Panc1 (cell line): ENCODE results near the gene CA5A. TPM values are rescaled to one million over a fixed set of nuclear protein-coding genes. Genes with fewer than 3 reads are reported as not detected.
"Not testable (repeated sequence)": the region's sequence is repeated elsewhere in the genome, so short reads cannot be mapped to it uniquely, and the experiment has no call there.

Experiments
- ATAC-seq: fragments of 200-7000 bp; cut with Tn5 transposase; 2 replicates; pipeline ENCODE4 v1.9.1; 2020; ENCODE audit warnings: mild to moderate bottlenecking, moderate library complexity
- BruUV-seq: library from RNA; stranded (reverse); fragments of 400-500 nt; replicated peaks from 2 replicates; lab custom pipeline; 2021; lab: Mats Ljungman, UMichigan
- CTCF ChIA-PET: fragments of 300-600 bp; sonication (Branson Sonifier 250); formaldehyde crosslinking; loops from one replicate; lab custom pipeline; 2022; ENCODE audit warnings: antibody characterized with exemption; lab: Charles Lee
- POLR2A ChIA-PET: fragments of 300-600 bp; sonication (Branson Sonifier 250); formaldehyde crosslinking; loops from one replicate; lab custom pipeline; 2022; ENCODE audit warnings: antibody characterized with exemption; lab: Charles Lee
- DNase-seq: peaks from one replicate; pipeline ENCODE4 v3.0.0-alpha.2; 2010; ENCODE audit warnings: low read depth, low spot score
- H3K27ac ChIP-seq: 2 replicates; pipeline ENCODE4 v1.5.1; 2011; ENCODE audit warnings: mild to moderate bottlenecking, low read length, inconsistent platforms
- H3K27me3 ChIP-seq: fragments of 200-500 bp; sonication (Bioruptor generic); 2 replicates; pipeline ENCODE4 v1.6.0; 2014; ENCODE audit warnings: low read length, inconsistent platforms; ENCODE audit not compliant: control insufficient read depth, insufficient read depth
- H3K36me3 ChIP-seq: fragments of 200-500 bp; sonication (Bioruptor generic); 2 replicates; pipeline ENCODE4 v1.5.1; 2014; ENCODE audit warnings: inconsistent platforms, mild to moderate bottlenecking, low read length, moderate library complexity; ENCODE audit not compliant: control insufficient read depth, insufficient read depth
- H3K4me1 ChIP-seq: 2 replicates; pipeline ENCODE4 v1.5.1; 2011; ENCODE audit warnings: inconsistent platforms, mild to moderate bottlenecking, low read length, moderate library complexity; ENCODE audit not compliant: control insufficient read depth, insufficient read depth
- H3K4me3 ChIP-seq, 2 experiments: 2 replicates each; pipeline ENCODE4 v1.5.1; 2011 to 2012; ENCODE audit warnings: low read depth in 2 of 2, low read length in 2 of 2, mild to moderate bottlenecking in 2 of 2, inconsistent platforms in 1 of 2, moderate library complexity in 1 of 2
- H3K9me3 ChIP-seq: fragments of 200-500 bp; sonication (Bioruptor generic); 2 replicates; pipeline ENCODE4 v1.5.1; 2014; ENCODE audit warnings: low read depth, mild to moderate bottlenecking, inconsistent platforms, low read length, moderate library complexity; ENCODE audit not compliant: control insufficient read depth, insufficient read depth
- POLR2AphosphoS5 ChIP-seq: IDR thresholded peaks from 2 replicates; pipeline ENCODE4 v1.6.1; 2012; ENCODE audit warnings: mild to moderate bottlenecking, low read depth, low read length, moderate library complexity
- SIN3A ChIP-seq: IDR thresholded peaks from 2 replicates; pipeline ENCODE4 v1.6.1; 2012; ENCODE audit warnings: low read depth, mild to moderate bottlenecking, low read length, moderate library complexity, borderline replicate concordance; ENCODE audit not compliant: insufficient read depth
- TCF7L2 ChIP-seq: IDR thresholded peaks from 2 replicates; pipeline ENCODE4 v1.6.1; 2011; ENCODE audit warnings: mild to moderate bottlenecking, low read depth, low read length, inconsistent platforms
- in situ Hi-C: cut with HindIII; loops from 2 replicates; pipeline ENCODE4 v1.10.0; 2016; ENCODE audit warnings: low sequenced_read_pairs, low pct_unique_long_range_greater_than_20kb
- intact Hi-C: fragments of 100-400 bp; cut with micrococcal nuclease; formaldehyde crosslinking; loops from one replicate; pipeline ENCODE4 v1.10.0; 2022; ENCODE audit not compliant: unreplicated experiment
- total RNA-seq: library from RNA; stranded (reverse); gene quantifications from one replicate; pipeline ENCODE4 v1.2.1, GENCODE V29; 2021; ENCODE audit not compliant: unreplicated experiment
- TF ChIP-seq, protein P1 (sequence below), 2 experiments: IDR thresholded peaks; 2 replicates each; pipeline ENCODE4 v1.6.1; 2011 to 2012; ENCODE audit warnings: low read depth in 2 of 2, control low read depth in 1 of 2, low read length in 1 of 2, mild to moderate bottlenecking in 1 of 2, moderate library complexity in 1 of 2; ENCODE audit not compliant: insufficient read depth in 1 of 2

CA5A gene
- total RNA-seq, 1 experiment from 2014 or later = not detected

DNA sequence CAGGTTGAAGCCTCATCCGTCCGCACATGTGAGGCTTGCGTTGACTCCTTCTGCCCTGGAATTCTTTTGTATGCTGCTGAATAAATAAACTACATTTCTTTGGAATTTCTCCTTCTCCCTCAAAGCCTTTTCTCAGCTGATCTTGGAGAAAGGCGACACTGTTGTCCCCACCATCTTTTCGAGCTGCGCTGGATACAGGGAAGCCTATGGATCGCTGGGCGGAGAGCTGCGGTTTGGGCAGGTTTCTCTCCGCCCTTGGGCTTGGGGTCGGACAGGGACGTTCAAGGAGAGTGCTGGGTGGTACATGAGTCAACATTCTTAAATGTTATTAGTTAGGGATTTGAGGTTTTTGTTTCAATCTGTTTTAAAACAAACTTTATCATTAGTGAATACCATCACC, 35.8 kb downstream of the CA5A start:
- intact Hi-C loops, H3K36me3 ChIP-seq, H3K27ac ChIP-seq, H3K9me3 ChIP-seq, H3K4me1 ChIP-seq, ATAC-seq, in situ Hi-C loops, BruUV-seq, POLR2A ChIA-PET, H3K4me3 ChIP-seq, H3K27me3 ChIP-seq, DNase-seq, CTCF ChIA-PET: not testable (repeated sequence)

- no peak for ATAC-seq
- H3K4me3 ChIP-seq = no peak overlapping the region
- no peaks in the 10 kb centered on the region for H3K36me3 ChIP-seq
- intact Hi-C loops (no loop called here), in situ Hi-C loops (no loop called here)
- DNase-seq = no peak
- no peaks in the 10 kb centered on the region for H3K27me3 ChIP-seq
- H3K27ac ChIP-seq = no peak overlapping the region
- POLR2A ChIA-PET = no interaction called here
- CTCF ChIA-PET = no interaction called here
- H3K9me3 ChIP-seq = no peaks in the 10 kb centered on the region
- TF ChIP-seq TCF7L2 = no peak
- TF ChIP-seq, protein P1, sequence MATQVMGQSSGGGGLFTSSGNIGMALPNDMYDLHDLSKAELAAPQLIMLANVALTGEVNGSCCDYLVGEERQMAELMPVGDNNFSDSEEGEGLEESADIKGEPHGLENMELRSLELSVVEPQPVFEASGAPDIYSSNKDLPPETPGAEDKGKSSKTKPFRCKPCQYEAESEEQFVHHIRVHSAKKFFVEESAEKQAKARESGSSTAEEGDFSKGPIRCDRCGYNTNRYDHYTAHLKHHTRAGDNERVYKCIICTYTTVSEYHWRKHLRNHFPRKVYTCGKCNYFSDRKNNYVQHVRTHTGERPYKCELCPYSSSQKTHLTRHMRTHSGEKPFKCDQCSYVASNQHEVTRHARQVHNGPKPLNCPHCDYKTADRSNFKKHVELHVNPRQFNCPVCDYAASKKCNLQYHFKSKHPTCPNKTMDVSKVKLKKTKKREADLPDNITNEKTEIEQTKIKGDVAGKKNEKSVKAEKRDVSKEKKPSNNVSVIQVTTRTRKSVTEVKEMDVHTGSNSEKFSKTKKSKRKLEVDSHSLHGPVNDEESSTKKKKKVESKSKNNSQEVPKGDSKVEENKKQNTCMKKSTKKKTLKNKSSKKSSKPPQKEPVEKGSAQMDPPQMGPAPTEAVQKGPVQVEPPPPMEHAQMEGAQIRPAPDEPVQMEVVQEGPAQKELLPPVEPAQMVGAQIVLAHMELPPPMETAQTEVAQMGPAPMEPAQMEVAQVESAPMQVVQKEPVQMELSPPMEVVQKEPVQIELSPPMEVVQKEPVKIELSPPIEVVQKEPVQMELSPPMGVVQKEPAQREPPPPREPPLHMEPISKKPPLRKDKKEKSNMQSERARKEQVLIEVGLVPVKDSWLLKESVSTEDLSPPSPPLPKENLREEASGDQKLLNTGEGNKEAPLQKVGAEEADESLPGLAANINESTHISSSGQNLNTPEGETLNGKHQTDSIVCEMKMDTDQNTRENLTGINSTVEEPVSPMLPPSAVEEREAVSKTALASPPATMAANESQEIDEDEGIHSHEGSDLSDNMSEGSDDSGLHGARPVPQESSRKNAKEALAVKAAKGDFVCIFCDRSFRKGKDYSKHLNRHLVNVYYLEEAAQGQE (IDR thresholded peaks at IDR 0.05; ENCODE audit: insufficient read depth in 1 of 2, low read depth in 2 of 2, low read length in 1 of 2) = no peak
- no peak for TF ChIP-seq SIN3A
- no peak for TF ChIP-seq POLR2AphosphoS5
- no peaks in the 10 kb centered on the region for H3K4me1 ChIP-seq
- no TSS peak for BruUV-seq
Observed at GRCh38 chr16:87897521-87898505, 38.5 kb downstream of the CA5A start.

GRCh38 chr16:87896924-87897520, 39.3 kb downstream of the CA5A start:
- H3K4me1 ChIP-seq, POLR2A ChIA-PET, BruUV-seq, ATAC-seq, H3K4me3 ChIP-seq, DNase-seq, H3K9me3 ChIP-seq, intact Hi-C loops, H3K27me3 ChIP-seq, H3K36me3 ChIP-seq, H3K27ac ChIP-seq, in situ Hi-C loops, CTCF ChIA-PET: not testable (repeated sequence)

- H3K4me1 ChIP-seq, DNase-seq, H3K9me3 ChIP-seq, ATAC-seq, H3K27me3 ChIP-seq, H3K36me3 ChIP-seq, BruUV-seq, in situ Hi-C loops, H3K4me3 ChIP-seq, POLR2A ChIA-PET, H3K27ac ChIP-seq, intact Hi-C loops: not testable (repeated sequence)
- CTCF ChIA-PET = interaction anchor here (0.6 kb wide), 1 partner anchor 12 kb away, joined by 14 read pairs; no protein-coding TSS in a partner anchor
Observed at GRCh38 chr16:87896176-87896890, 40.0 kb downstream of the CA5A start.
